Renal cortical epithelial cell (primary cell): ENCODE measurements around the gene DENR. TPM values are rescaled to one million over a fixed set of nuclear protein-coding genes. Genes with fewer than 3 reads are reported as not detected.
"Not testable (repeated sequence)": the region's sequence is repeated elsewhere in the genome, so short reads cannot be mapped to it uniquely, and the experiment has no call there.

Experiments used
- DNase-seq: peaks from one replicate; pipeline ENCODE4 v3.0.0-alpha.2; 2011; ENCODE audit warnings: low read depth
- total RNA-seq: library from RNA; depleted of rRNA; stranded (reverse); fragments of >200 nt; gene quantifications from 2 replicates; pipeline ENCODE4 v1.2.3, GENCODE V29; 2014

The DENR gene, protein sequence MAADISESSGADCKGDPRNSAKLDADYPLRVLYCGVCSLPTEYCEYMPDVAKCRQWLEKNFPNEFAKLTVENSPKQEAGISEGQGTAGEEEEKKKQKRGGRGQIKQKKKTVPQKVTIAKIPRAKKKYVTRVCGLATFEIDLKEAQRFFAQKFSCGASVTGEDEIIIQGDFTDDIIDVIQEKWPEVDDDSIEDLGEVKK
- total RNA-seq, result 46.7 and 64.9 TPM in 2 replicates

DNA sequence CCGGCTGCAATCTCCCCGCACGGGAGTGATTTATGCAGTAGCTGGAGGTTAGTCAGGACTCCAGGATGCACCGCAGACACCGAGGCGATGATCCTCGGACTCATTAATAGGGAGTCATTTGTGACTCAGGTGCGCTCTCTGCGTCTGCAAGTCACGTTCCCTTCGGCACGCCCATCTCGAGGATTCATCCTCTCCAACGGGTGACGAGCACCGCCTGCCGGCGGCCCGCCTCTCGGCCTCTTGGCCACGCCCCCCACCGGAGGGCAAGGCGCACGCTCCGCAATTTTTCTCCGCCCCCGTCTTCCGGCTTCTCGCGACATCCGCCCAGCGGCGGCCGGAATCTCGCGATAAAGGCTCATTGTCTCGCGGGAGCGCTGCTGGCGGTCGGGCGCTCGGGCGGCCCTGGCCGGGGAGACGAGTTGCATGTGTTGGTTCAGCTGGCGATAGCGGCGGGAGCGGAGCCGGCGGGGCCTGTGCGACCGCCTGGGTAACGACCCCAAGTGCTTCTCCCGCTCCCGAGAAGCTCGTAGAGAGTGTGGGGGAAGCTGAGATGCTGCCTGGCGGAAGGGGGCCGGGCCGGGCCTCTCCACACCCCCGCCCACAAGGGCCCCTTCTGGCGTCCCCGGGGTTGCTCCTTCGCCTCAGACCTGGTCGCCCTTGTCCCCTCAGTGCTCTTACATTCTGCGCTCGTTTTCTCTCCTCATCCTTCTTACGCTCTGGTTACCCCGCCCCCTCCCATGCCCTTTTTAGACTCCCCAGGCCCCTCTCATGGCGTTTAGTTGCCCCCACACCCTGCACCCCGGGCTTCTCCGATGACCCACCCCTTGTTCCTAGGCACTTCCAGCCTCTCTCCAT, at the start of gene DENR:
TSS of gene DENR (plus strand) at position 361 of the 855 bp plus-strand sequence. CDS start 878 bp downstream, outside the sequence.
- peak; percentile 97 for DNase-seq

DNA sequence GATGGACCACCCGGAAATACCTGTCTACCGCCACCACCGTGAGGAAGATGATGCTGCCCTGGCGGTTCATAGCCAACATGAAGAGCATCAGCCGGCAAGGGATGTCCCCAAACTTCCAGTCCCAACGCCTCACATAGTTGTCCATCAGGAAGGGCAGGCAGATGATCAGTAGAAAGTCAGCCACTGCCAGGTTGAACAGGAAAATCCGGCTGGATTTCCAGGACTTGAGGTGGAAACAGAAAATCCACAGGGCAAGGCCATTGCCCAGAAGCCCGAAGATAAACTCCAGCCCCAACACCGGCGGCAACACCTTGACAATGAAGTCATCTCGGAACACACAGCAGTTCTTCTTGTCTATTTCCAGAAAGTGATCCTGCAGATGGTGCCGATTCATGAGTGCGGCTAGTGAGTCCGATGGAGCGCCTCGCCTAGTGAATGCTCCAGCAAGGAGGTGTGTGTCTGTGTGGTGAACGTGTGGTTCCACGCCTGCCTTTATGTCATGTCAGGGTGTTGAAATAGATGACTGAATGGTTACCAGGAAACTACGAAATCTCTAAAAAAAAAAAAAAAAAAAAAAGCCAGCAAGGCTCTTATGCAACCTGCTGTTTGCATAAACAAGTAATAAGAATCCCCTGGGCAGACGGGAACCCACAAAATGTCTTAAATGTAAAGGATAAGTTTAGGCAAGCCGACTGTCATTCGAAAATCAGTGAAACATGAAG, 49.6 kb upstream of the DENR start, which contains the start of gene HCAR2:
TSS of gene HCAR2 (minus strand) at position 468 of the 722 bp plus-strand sequence. CDS start at position 394, 74 bp downstream.
- peak; percentile 40 for DNase-seq

DNA sequence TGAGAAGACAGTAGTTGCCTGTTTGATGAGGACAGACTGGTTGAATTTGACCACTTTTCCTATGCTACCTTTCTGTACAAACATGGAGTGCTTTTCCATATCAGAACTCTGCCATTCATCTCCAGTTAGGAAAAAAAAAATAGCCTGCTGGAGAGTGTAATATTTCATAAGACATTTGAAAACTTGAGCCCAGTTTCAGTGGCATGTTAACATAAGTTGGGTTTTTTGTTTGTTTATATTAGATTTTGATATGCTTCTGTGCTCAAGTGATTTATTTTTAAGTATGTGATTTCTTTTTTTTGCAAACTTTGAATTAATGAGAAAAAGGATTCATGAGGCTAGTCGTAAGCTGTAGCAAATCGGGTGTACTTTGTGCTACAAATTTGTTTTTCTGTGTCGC, 48.8 kb upstream of the DENR start:
- not testable (repeated sequence) for DNase-seq

DNA sequence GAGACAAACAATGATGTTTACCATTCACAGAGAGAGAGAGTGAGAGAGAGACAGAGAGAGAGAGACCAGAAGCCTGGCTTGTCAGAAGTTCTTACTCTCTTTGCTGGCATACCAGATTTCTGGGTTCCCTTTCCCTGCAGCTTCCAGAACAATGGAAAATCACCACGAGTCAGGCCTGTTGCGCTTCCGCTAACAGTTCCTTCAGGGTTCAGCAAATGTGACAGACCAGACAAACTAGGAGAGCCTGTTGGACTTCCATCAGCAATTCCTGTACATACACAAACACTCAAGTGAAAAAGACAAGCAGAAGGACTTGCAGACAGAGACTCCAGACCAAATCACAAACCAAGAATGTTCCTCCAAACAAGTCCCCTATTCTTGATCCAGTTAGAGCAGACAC, 43.3 kb upstream of the DENR start:
- DNase-seq, result not testable (repeated sequence)

DNA sequence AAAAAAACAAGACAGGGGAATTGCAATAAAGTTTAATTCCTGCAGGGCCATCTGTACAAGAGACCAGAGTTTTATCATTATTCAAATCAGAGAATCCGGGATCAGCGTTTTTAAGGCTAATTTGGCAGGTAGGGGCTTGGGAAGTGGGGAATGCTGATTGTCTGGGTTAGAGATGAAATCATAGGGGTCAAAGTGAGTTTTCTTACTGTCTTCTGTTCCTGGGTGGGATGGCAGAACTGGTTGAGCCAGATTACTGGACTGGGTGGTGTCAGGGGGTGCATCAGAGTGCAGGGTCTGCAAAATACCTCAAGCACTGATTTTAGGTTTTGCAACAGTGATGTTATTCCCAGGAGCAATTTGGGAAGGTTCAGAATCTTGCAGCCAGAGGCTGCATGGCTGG, 42.3 kb upstream of the DENR start:
- not testable (repeated sequence) for DNase-seq

DNA sequence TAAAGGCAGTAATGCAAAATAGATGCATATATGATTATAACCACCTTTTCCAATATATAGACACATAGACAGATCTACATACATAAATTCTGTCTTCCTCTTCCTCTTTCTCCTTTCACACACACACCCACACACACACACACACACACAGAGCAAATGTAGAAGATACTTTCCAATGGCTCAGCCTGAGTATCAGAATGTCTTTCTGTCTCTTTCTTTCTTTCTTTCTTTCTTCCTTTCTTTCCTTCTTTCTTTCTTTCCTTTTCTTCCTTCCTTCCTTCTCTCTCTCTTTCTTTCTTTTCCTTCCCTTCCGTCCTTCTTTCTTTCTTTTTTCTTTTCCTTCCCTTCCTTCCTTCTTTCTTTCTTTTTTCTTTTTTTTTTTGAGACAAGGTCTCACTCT, 41.4 kb upstream of the DENR start:
- not testable (repeated sequence) for DNase-seq

DNA sequence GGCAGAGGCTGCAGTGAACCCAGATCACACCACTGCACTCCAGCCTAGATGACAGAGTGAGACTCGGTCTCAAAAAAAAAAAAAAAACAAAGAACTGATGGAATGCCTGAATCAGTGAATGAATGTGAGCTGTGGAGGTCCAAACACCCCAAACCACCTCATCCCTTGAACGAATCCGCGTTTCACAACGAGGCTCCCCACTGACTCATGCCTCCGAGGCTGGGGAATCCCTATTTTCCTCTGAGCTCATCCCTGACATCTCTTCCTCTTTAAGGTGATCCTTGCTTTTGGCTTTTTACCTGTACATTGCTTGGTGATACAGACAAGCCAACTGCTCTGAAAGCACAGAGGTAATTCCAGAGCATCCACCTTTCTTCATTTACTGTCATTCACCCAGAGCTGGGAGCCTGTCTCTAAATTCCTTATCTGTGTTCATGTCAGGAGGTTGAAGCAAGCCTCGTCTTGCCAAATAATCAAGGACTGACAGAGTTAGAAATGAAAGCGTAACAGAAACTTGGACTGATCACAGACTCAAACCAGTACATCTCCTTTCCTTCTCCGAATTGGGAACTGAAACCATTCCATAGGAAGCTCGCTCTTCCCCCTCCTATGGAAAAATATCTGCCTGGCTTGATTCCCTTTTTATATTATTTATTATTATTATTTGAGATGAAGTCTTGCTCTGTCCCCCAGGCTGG, 39.0 kb upstream of the DENR start:
- DNase-seq, result not testable (repeated sequence)

DNA sequence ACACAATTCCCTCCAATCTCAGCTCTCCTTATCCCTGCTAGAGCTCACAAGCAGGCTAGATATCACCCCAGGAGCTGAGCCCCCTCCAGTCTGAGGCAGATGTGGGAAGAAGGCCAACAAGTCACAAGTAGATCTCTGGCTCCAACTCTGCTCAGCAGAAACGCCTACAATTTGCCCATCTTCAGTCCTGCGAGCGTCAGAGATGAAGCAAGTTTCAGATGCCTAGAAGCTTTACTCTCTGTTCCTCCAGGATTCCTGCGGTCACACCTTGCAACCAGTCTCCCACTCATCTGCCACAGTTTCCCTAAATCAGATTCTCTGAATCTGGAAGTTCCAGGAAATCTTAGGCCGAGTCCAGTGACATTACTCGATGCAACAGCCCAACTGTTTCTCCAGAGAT, 37.4 kb upstream of the DENR start:
- not testable (repeated sequence) for DNase-seq

DNA sequence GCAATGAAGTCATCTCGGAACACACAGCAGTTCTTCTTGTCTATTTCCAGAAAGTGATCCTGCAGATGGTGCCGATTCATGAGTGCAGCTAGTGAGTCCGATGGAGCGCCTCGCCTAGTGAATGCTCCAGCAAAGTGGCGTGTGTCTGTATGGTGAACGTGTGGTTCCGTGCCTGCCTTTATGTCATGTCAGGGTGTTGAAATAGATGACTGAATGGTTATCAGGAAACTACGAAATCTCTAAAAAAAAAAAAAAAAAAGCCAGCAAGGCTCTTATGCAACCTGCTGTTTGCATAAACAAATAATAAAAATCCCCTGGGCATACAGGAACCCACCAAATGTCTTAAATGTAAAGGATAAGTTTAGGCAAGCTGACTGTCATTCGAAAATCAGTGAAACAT, 36.0 kb upstream of the DENR start, which contains the start of gene HCAR3:
TSS of gene HCAR3 (minus strand) at position 154 of the 400 bp plus-strand sequence. CDS start at position 80, 74 bp downstream.
- not testable (repeated sequence) for DNase-seq

DNA sequence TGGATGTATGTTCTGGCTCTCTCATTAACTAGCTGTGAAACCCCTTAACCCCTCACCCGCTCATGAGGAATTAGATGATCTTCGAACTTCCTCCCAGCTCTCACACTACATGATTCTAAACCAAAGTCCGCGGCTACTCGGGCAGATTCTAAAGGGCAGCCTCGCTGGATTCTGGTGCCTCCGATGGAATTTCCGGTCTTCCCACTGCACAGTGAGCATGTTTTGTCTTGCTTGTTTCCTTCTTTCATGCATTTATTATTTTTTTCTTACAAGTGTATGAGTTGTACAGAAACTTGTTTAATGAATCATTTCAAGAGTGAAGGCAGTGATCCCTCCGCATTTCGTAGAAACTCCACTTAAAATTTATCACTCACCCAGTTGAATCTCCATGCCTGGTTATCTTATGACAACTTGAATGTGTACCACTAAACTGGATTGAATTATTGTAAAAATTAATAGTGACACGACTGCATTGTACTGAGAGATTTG, 31.5 kb upstream of the DENR start:
- DNase-seq, result peak; percentile 39

DNA sequence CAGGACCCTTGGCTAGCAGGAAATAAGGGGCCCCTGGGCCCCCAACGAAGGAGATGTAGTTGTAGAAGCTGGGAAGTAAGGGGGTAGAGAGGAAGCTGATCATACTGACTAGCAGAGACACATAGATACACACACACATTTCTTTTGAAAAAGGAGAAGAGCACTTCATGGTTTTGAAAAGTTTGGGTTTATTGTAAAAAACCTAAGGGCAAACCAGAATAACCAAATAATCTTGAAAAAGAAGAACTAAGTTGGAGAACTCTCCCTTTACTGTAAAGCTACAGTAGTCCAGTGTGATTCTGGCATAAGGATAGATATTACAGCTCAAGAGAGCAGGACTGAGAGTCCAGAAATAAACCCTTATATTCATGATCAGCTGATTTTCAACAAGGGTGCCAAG, 30.2 kb upstream of the DENR start:
- no peak for DNase-seq

DNA sequence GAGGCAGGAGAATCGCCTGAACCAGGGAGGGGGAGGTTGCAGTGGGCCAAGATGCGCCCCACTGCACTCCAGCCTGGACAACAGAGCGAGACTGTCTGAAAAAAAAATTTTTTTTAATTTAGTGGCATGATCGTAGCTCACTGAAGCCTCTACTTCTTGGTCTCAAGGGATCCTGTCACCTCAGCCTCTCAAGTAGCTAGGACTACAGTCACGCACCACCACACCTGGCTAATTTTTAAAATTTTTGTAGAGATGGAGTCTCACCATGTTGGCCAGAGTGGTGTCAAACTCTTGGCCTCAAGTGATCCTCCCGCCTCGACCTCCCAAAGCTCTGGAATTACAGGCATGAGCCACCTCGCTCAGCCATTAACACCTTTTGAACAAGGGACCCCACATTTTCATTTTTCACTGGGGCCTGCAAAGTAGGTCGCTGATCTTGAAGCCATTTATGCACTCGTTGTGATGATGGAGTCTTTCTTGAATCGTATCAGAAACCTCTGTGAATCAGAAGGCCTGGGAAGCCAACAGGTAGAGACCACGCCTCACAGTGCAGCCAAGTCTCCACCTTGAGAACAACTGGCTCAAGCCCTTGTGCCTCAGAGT, 27.9 kb upstream of the DENR start:
- no peak for DNase-seq

DNA sequence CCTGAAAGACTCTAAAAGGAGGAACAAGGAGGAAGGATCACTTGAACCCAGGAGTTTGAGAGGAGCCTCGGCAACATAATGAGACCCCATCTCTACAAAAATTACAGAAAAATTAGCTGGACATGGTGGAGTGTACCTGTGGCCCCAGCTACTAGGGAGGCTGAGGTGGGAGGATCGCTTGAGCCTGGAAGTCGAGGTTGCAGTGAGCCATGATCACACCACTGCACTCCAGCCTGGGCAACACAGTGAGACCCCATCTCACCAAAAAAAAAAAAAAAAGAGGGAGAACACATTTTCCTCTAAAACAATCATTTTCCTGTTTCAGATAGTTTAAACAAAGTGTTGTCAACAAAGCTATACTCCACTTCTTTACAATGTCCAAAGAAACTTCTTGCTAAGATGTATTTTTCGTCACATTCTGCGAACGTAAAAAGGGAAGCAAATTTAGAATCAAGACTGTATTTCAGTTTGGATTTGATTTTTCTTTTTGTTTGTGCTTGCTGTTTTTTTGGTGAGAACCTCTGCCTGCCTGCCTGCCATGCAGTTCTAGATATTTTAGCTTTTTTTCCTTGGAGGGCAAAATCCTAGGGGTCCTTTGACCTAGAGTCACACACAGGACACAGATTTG, 27.1 kb upstream of the DENR start:
- no peak for DNase-seq

DNA sequence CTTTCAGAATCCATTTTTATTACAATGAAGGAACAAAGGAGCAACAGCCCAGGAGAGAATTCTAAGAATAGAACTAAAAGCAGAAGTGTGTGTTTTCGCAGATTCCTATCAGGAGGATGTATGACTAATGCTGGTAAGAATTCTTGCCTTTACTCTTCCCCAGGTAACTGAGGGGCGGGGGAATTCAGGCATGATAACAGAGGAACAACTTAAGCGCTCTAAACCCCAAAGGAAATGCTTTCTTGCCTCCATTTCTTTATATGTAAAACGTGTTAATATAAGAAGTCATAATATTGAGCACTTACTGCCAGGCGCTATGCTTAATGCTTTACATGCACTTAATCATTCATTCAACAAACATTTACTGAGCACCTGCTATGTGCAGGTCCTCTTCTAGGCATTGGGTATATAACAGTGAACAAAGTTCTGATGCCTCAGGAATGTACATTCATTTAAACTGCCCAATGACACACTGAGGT, 26.5 kb upstream of the DENR start:
- peak; percentile 88 for DNase-seq

DNA sequence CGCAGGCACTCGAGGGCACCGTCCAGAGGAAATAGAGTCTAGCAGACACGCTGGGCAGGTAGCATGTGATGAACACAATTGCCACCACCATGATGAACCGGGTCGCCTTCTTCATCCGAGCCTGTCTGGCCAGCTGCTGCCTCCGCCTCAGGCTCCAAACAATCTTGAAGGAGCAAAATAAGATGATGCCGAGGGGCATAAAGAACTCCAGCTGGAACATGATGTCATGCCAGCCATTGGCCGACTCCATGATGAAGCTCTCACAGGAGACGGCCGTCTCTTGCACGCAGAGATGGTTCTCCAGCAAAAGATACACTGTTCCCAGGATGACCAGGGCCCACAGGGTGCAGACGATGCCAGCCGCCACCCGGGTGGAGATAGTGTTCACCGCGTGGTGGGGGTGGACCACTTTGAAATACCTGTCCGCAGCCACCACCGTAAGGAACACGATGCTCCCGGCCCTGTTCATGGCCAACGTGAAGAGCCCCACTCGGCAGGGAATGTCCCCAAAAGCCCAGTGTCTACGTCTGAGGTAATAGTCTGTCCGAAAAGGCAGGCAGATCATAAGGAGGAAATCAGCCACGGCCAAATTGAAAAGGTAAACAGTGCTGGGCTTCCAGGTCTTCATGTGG, 22.9 kb upstream of the DENR start:
- DNase-seq, result no peak

DNA sequence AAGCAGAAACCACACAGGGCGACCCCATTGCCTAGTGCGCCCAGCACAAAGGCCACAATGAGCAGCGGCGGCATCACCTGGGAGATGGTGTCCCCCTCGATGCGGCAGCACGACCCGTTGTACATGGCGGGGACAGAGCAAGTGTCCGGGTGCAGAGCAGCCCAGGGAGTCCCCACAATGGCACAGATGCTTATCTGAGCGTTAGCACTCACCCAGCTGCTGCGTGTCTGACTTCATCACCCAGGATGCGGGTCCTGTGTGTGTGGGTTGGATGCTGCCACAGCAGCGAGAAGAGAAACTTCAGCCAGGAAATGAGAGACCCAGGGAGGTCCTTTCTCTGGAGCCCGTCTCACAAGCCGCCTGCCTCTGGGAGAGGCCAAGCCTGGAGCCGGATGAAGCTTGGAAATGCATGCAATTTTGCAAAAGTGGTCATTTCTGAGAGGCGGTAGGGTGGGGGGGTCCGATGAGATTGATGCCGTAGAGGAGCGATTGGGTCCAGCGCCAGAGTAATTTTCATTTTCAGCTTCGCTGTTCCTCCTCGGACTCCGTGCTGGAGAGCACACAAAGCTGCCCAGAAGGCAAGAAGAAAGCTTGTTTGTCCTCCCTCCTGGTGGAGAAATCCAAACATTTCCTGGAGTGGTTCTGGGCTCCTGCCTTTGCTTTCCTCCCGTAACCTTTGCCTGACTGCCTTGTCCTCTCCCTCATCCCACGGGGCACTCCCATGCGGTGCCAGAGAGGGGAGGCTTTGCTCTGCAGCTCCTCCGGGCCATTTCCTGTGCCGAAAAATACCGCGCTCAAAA, 22.2 kb upstream of the DENR start, which contains the start of gene HCAR1:
TSS of gene HCAR1 (minus strand) at position 630 of the 800 bp plus-strand sequence. CDS start at position 125, 505 bp downstream.
- DNase-seq, result peak; percentile 40

DNA sequence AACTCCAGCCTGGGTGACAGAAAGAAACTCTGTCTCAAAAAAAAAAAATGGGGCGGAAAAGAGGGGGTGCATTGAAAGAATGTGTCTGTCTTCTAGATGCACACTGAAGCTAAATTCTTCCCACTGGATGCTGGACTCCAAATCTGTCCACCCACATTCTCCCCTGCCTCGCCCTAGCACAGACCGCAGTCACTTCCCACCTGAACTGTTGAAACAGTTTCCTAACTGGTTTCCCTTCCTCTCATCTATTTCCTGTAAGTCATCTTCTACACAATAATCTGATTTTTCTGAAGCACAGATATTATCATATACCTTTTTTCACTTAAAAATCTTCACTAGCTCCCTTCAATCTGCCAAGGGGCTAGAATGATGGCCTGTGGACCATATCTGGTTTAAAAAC, 20.5 kb upstream of the DENR start:
- DNase-seq, result no peak

DNA sequence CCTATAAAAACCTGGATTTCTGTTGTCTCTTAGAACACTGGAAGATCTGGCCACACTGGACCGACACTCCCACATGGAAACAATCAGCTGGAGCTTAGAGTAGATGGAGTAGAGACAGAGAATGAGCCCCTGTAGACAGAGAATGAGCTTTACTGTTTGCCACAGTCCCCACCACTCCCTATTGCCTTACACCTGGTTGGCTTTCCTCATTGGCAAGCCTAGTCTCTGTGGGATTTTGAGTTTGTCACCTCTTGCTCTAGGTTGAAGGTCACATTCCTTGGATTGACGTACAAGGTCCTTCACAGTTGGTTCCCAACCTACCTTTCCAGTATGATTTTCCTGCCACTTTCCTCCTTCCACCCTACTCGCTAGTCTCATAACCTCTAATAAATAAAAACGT, 20.0 kb upstream of the DENR start:
- no peak for DNase-seq

DNA sequence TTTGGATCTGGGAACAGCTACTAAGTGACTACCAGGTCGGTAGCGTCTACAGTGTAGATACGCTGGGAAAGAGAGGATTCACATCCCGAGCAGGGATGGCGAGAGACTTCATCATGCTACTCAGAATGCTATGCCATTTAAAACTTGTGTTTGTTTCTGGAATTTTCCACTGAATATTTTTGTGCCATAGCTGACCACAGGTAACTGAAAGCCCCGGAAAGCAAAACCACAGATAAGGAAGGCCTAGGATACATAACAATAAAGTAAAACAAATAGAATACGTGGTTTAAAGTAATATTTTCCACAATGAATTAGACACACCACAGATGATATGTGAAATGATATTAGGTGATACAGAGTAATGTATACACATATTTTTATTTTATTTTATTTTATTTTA, 14.1 kb upstream of the DENR start:
- DNase-seq, result no peak
